ENCODE results near the gene HSPA6.
"Not testable (repeated sequence)": the region's sequence is repeated elsewhere in the genome, so short reads cannot be mapped to it uniquely, and the experiment has no call there.

DNA sequence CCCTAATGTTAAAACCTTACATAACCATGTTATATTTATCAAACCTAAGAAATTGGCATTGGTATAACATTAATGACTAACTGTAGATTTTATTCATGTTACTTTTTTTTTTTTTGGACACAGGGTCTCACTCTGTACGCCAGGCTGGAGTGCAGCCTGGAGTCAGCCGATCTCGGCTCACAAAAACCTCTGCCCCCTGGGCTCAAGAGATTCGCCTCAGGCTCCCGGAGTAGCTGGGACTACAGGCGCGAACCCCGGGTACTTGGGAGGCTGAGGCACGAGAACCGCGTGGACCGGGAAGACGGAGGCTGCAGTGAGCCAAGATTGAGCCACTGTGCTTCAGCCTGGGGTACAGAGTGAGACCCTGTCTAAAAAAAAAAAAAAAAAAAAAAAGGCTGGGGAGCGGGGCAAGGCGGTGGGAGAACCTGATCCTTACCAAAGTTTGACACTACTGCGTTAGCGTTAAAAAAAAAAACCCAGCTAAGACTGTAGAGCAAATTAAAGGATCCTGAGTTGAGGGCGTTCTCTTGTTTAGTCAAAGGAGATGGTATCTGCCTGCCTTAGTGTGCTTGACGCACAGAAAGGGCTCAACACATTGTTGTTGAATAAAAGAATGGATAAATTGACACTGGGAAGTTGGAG is 5.2 kb downstream of the HSPA6 start:
- TF ChIP-seq ZFP3 (CRISPR knock-in tag; IDR thresholded peaks at IDR 0.05); ZFP30 (CRISPR knock-in tag; IDR thresholded peaks at IDR 0.05); ZC3H10 (CRISPR knock-in tag; IDR thresholded peaks at IDR 0.05); RARB (CRISPR knock-in tag; IDR thresholded peaks at IDR 0.05); CSDC2 (CRISPR knock-in tag; IDR thresholded peaks at IDR 0.05); PPARA (CRISPR knock-in tag; IDR thresholded peaks at IDR 0.05; ENCODE audit: borderline replicate concordance); ISL1 (CRISPR knock-in tag; IDR thresholded peaks at IDR 0.05); SNAI2 (CRISPR knock-in tag; IDR thresholded peaks at IDR 0.05); OSR1 (CRISPR knock-in tag; IDR thresholded peaks at IDR 0.05); ARNTL (CRISPR knock-in tag; IDR thresholded peaks at IDR 0.05; ENCODE audit: borderline replicate concordance, low read depth); TOX (CRISPR knock-in tag; IDR thresholded peaks at IDR 0.05; ENCODE audit: borderline replicate concordance): not testable (repeated sequence)
- TF ChIP-seq, protein P1, sequence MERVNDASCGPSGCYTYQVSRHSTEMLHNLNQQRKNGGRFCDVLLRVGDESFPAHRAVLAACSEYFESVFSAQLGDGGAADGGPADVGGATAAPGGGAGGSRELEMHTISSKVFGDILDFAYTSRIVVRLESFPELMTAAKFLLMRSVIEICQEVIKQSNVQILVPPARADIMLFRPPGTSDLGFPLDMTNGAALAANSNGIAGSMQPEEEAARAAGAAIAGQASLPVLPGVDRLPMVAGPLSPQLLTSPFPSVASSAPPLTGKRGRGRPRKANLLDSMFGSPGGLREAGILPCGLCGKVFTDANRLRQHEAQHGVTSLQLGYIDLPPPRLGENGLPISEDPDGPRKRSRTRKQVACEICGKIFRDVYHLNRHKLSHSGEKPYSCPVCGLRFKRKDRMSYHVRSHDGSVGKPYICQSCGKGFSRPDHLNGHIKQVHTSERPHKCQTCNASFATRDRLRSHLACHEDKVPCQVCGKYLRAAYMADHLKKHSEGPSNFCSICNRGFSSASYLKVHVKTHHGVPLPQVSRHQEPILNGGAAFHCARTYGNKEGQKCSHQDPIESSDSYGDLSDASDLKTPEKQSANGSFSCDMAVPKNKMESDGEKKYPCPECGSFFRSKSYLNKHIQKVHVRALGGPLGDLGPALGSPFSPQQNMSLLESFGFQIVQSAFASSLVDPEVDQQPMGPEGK (CRISPR knock-in tag; IDR thresholded peaks at IDR 0.05; ENCODE audit: borderline replicate concordance) = not testable (repeated sequence)
- TF ChIP-seq, protein P2, sequence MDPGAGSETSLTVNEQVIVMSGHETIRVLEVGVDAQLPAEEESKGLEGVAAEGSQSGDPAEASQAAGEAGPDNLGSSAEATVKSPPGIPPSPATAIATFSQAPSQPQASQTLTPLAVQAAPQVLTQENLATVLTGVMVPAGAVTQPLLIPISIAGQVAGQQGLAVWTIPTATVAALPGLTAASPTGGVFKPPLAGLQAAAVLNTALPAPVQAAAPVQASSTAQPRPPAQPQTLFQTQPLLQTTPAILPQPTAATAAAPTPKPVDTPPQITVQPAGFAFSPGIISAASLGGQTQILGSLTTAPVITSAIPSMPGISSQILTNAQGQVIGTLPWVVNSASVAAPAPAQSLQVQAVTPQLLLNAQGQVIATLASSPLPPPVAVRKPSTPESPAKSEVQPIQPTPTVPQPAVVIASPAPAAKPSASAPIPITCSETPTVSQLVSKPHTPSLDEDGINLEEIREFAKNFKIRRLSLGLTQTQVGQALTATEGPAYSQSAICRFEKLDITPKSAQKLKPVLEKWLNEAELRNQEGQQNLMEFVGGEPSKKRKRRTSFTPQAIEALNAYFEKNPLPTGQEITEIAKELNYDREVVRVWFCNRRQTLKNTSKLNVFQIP (CRISPR knock-in tag; IDR thresholded peaks at IDR 0.05; ENCODE audit: borderline replicate concordance, low read depth) = not testable (repeated sequence)

Measured in SK-N-SH treated with all-trans-retinoic acid at 6 μM for 48 hours (cell line).